ENCODE data around the gene LTBP1.

LTBP1 gene

GRCh38 chr2:32941944-32942690 is 4.6 kb upstream of the LTBP1 start:
- Histone ChIP-seq H3K4me3 (replicated peaks; ENCODE audit: low read depth, low read length) (no peak overlapping the region), H3K36me3 (ENCODE audit: control insufficient read depth, insufficient read depth, low read length) (no peaks in the 10 kb centered on the region), H3K27me3 (replicated peaks; ENCODE audit: control insufficient read depth, insufficient read depth, low read length) (no peaks in the 10 kb centered on the region)
- DNase-seq (ENCODE audit: extremely low read depth, insufficient read length): no peak
- TF ChIP-seq CTCF (IDR thresholded peaks at IDR 0.05; ENCODE audit: insufficient read depth, low read length, poor library complexity, severe bottlenecking): no peak

GRCh38 chr2:32942793-32943485 is 3.8 kb upstream of the LTBP1 start:
- H3K27me3 ChIP-seq (replicated peaks; ENCODE audit: control insufficient read depth, insufficient read depth, low read length): no peaks in the 10 kb centered on the region
- no peak overlapping the region for H3K4me3 ChIP-seq (replicated peaks; ENCODE audit: low read depth, low read length)
- no peak for TF ChIP-seq CTCF (IDR thresholded peaks at IDR 0.05; ENCODE audit: insufficient read depth, low read length, poor library complexity, severe bottlenecking)
- DNase-seq (ENCODE audit: extremely low read depth, insufficient read length): no peak
- H3K36me3 ChIP-seq (ENCODE audit: control insufficient read depth, insufficient read depth, low read length): no peaks in the 10 kb centered on the region

GRCh38 chr2:32945286-32945685 is 1.5 kb upstream of the LTBP1 start:
- no peaks in the 10 kb centered on the region for H3K36me3 ChIP-seq (ENCODE audit: control insufficient read depth, insufficient read depth, low read length)
- DNase-seq (ENCODE audit: extremely low read depth, insufficient read length): no peak
- H3K27me3 ChIP-seq (replicated peaks; ENCODE audit: control insufficient read depth, insufficient read depth, low read length): no peaks in the 10 kb centered on the region
- no peak for TF ChIP-seq CTCF (IDR thresholded peaks at IDR 0.05; ENCODE audit: insufficient read depth, low read length, poor library complexity, severe bottlenecking)
- no peak overlapping the region for H3K4me3 ChIP-seq (replicated peaks; ENCODE audit: low read depth, low read length)

- Histone ChIP-seq H3K4me3 (replicated peaks; ENCODE audit: low read depth, low read length) (peak overlapping the region; percentile 68), H3K27me3 (replicated peaks; ENCODE audit: control insufficient read depth, insufficient read depth, low read length) (no peaks in the 10 kb centered on the region), H3K36me3 (ENCODE audit: control insufficient read depth, insufficient read depth, low read length) (no peaks in the 10 kb centered on the region)
- peak; percentile 13 for DNase-seq (ENCODE audit: extremely low read depth, insufficient read length)
- TF ChIP-seq CTCF (IDR thresholded peaks at IDR 0.05; ENCODE audit: insufficient read depth, low read length, poor library complexity, severe bottlenecking): no peak
These were observed 327 bp downstream of the LTBP1 start for GRCh38 chr2:32947076-32947483.

GRCh38 chr2:32947484-32948143 is 861 bp downstream of the LTBP1 start:
- Histone ChIP-seq H3K4me3 (replicated peaks; ENCODE audit: low read depth, low read length) (peak overlapping the region; percentile 68), H3K36me3 (ENCODE audit: control insufficient read depth, insufficient read depth, low read length) (no peaks in the 10 kb centered on the region), H3K27me3 (replicated peaks; ENCODE audit: control insufficient read depth, insufficient read depth, low read length) (no peaks in the 10 kb centered on the region)
- DNase-seq (ENCODE audit: extremely low read depth, insufficient read length): peak; percentile 19
- TF ChIP-seq CTCF (IDR thresholded peaks at IDR 0.05; ENCODE audit: insufficient read depth, low read length, poor library complexity, severe bottlenecking): no peak

Data from GM06990 (cell line).